DND-41 (cell line): ENCODE measurements around the gene ZP1.

Experiments
- CTCF ChIP-seq: IDR thresholded peaks from 2 replicates; pipeline ENCODE4 v1.5.1; 2012; ENCODE audit warnings: borderline replicate concordance, low read length, moderate library complexity, mild to moderate bottlenecking; ENCODE audit not compliant: poor library complexity, severe bottlenecking; ENCODE audit errors: extremely low read depth
- EZH2 ChIP-seq: IDR thresholded peaks from 3 replicates; pipeline ENCODE4 v1.6.1; 2012; ENCODE audit warnings: borderline replicate concordance, low read depth, mild to moderate bottlenecking, moderate library complexity, low read length, inconsistent platforms; ENCODE audit not compliant: severe bottlenecking

GRCh38 chr11:60854140-60854846 lies 13.0 kb upstream of the ZP1 start:
- TF ChIP-seq CTCF (no peak), EZH2 (no peak)
